SK-N-SH (cell line): Measurements from ENCODE around the gene PRDM5. TPM values are rescaled to one million over a fixed set of nuclear protein-coding genes. Genes with fewer than 3 reads are reported as not detected.

Experiments used
- CTCF ChIA-PET: fragments of 300-600, 350-600 bp; formaldehyde crosslinking; extraction: SDS; loops from one replicate; lab custom pipeline; 2021; lab: Yijun Ruan, JAX
- POLR2A ChIA-PET: fragments of 350-600 bp; sonication (Branson Sonifier 250); formaldehyde crosslinking; extraction: SDS; loops from one replicate; lab custom pipeline; 2020; ENCODE audit warnings: antibody characterized with exemption, inconsistent platforms; lab: Yijun Ruan, JAX
- DNase-seq: peaks from one replicate; pipeline ENCODE4 v3.0.0; 2012
- H2AFZ ChIP-seq: fragments of 200-600 bp; sonication (generic); 2 replicates; pipeline ENCODE4 v1.8.1; 2016; ENCODE audit warnings: antibody characterized with exemption, mild to moderate bottlenecking, low read depth
- H3F3A ChIP-seq: fragments of 200-600 bp; sonication (generic); replicated peaks from 2 replicates; pipeline ENCODE3; 2016; ENCODE audit warnings: antibody characterized with exemption, mild to moderate bottlenecking; ENCODE audit not compliant: insufficient read depth
- H3K27ac ChIP-seq, 2 experiments: fragments of 200-500 bp in 1 of 2; fragments of 200-600 bp in 1 of 2; sonication (Bioruptor generic) in 1 of 2; sonication (generic), shearing (Covaris generic) in 1 of 2; 2 replicates each; pipeline versions ENCODE4 v1.5.1 to v1.6.1; 2014 to 2016; ENCODE audit warnings: low read depth in 2 of 2, inconsistent platforms in 1 of 2, low read length in 1 of 2, mild to moderate bottlenecking in 1 of 2, mixed read lengths in 1 of 2
- H3K27me3 ChIP-seq: fragments of 200-600 bp; sonication (generic), shearing (Covaris generic); 2 replicates; pipeline ENCODE4 v1.6.1; 2016; ENCODE audit warnings: mixed run types; ENCODE audit not compliant: insufficient read depth
- H3K36me3 ChIP-seq, 2 experiments: fragments of 200-500 bp in 1 of 2; fragments of 200-600 bp in 1 of 2; sonication (Bioruptor generic) in 1 of 2; sonication (generic) in 1 of 2; replicated peaks in 1 of 2; 2 replicates each; pipeline versions ENCODE3 to v1.5.1; 2014 to 2016; ENCODE audit warnings: low read length in 1 of 2, mild to moderate bottlenecking in 1 of 2; ENCODE audit not compliant: insufficient read depth in 2 of 2, control insufficient read depth in 1 of 2
- H3K4me1 ChIP-seq, 2 experiments: fragments of 200-500 bp in 1 of 2; fragments of 200-600 bp in 1 of 2; sonication (Bioruptor generic) in 1 of 2; sonication (generic), shearing (Covaris generic) in 1 of 2; 2 replicates each; pipeline versions ENCODE4 v1.5.1 to v1.6.1; 2014 to 2016; ENCODE audit warnings: low read depth in 1 of 2, low read length in 1 of 2, mixed run types in 1 of 2; ENCODE audit not compliant: insufficient read depth in 2 of 2, control insufficient read depth in 1 of 2
- H3K4me2 ChIP-seq: fragments of 200-600 bp; sonication (generic), shearing (Covaris generic); 2 replicates; pipeline ENCODE4 v1.6.1; 2017; ENCODE audit warnings: mixed run types
- H3K4me3 ChIP-seq, 2 experiments: fragments of 200-500 bp in 1 of 2; fragments of 200-600 bp in 1 of 2; sonication (Bioruptor generic) in 1 of 2; sonication (generic), shearing (Covaris generic) in 1 of 2; 2 replicates each; pipeline versions ENCODE4 v1.5.1 to v1.8.1; 2014 to 2016; ENCODE audit warnings: low read depth in 2 of 2, inconsistent platforms in 1 of 2, low read length in 1 of 2, mild to moderate bottlenecking in 1 of 2, mixed read lengths in 1 of 2, moderate library complexity in 1 of 2
- H3K79me2 ChIP-seq: fragments of 200-600 bp; sonication (generic); 2 replicates; pipeline ENCODE4 v1.8.1; 2017; ENCODE audit warnings: mild to moderate bottlenecking; ENCODE audit not compliant: insufficient read depth
- H3K9ac ChIP-seq: fragments of 200-600 bp; sonication (generic); 2 replicates; pipeline ENCODE4 v1.6.1; 2017; ENCODE audit warnings: mixed run types
- H3K9me2 ChIP-seq: fragments of 200-600 bp; sonication (generic); 2 replicates; pipeline ENCODE4 v1.6.1; 2017; ENCODE audit warnings: mixed run types
- H3K9me3 ChIP-seq: fragments of 200-600 bp; sonication (generic); 2 replicates; pipeline ENCODE4 v1.6.1; 2017; ENCODE audit warnings: mixed run types, mild to moderate bottlenecking, moderate library complexity
- H4K20me1 ChIP-seq: fragments of 200-600 bp; sonication (generic); 2 replicates; pipeline ENCODE4 v1.6.1; 2017; ENCODE audit warnings: mild to moderate bottlenecking, mixed run types; ENCODE audit not compliant: insufficient read depth
- ELF1 ChIP-seq: IDR thresholded peaks from 2 replicates; pipeline ENCODE4 v1.4.0; 2012
- FOSL2 ChIP-seq: IDR thresholded peaks from 2 replicates; pipeline ENCODE4 v1.4.0; 2012; ENCODE audit warnings: low read depth, mild to moderate bottlenecking, moderate library complexity, borderline replicate concordance
- FOXJ3 ChIP-seq: sonication (generic); formaldehyde crosslinking; IDR thresholded peaks from 2 replicates; pipeline ENCODE4 v1.5.1; 2020; ENCODE audit warnings: mild to moderate bottlenecking, missing genetic modification reagents
- GABPA ChIP-seq: IDR thresholded peaks from 2 replicates; pipeline ENCODE4 v1.4.0; 2012; ENCODE audit warnings: low read depth, mild to moderate bottlenecking
- JUND ChIP-seq: IDR thresholded peaks from 2 replicates; pipeline ENCODE4 v1.4.0; 2012
- NRF1 ChIP-seq: IDR thresholded peaks from 2 replicates; pipeline ENCODE4 v1.6.1; 2012; ENCODE audit warnings: low read depth, mild to moderate bottlenecking, low read length
- POLR2AphosphoS5 ChIP-seq: IDR thresholded peaks from 2 replicates; pipeline ENCODE4 v1.6.1; 2012; ENCODE audit warnings: low read depth, low read length
- RAD21 ChIP-seq: IDR thresholded peaks from 2 replicates; pipeline ENCODE4 v1.6.1; 2012; ENCODE audit warnings: mild to moderate bottlenecking, low read length
- RCOR1 ChIP-seq: fragments of 150-350 bp; IDR thresholded peaks from 2 replicates; pipeline ENCODE4 v1.6.1; 2017; ENCODE audit warnings: antibody characterized with exemption, low read length
- RXRA ChIP-seq: IDR thresholded peaks from 2 replicates; pipeline ENCODE4 v1.4.0; 2012; ENCODE audit warnings: low read depth, mild to moderate bottlenecking, borderline replicate concordance
- SMC3 ChIP-seq: IDR thresholded peaks from 2 replicates; pipeline ENCODE4 v1.6.1; 2012; ENCODE audit warnings: low read depth, low read length, improper control_type of control experiment
- TEAD4 ChIP-seq: IDR thresholded peaks from 2 replicates; pipeline ENCODE4 v1.4.0; 2012; ENCODE audit warnings: mild to moderate bottlenecking, borderline replicate concordance; ENCODE audit not compliant: insufficient read depth
- YY1 ChIP-seq: IDR thresholded peaks from 2 replicates; pipeline ENCODE4 v1.4.0; 2012; ENCODE audit warnings: low read depth, mild to moderate bottlenecking
- WGBS: methylation state at CpG from one replicate; pipeline ENCODE4 v1.1.6; 2017; ENCODE audit warnings: low lambda C conversion rate; 5-methylcytosine and 5-hydroxymethylcytosine counted together
- polyA plus RNA-seq, 3 experiments: library from polyadenylated mRNA; depleted of rRNA; stranded (reverse); fragments of >200 nt; gene quantifications; 2 replicates each; pipeline ENCODE4 v1.2.3, GENCODE V29; 2012
- TF ChIP-seq, protein P1 (sequence below): IDR thresholded peaks from 2 replicates; pipeline ENCODE4 v1.6.1; 2012; ENCODE audit warnings: mild to moderate bottlenecking, low read depth, low read length, moderate library complexity
- TF ChIP-seq, protein P2 (sequence below): fragments of 150-350 bp; IDR thresholded peaks from 2 replicates; pipeline ENCODE4 v1.6.1; 2016; ENCODE audit warnings: mild to moderate bottlenecking, low read depth, low read length
- TF ChIP-seq, protein P3 (sequence below): IDR thresholded peaks from 2 replicates; pipeline ENCODE4 v1.4.0; 2012; ENCODE audit warnings: low read depth, borderline replicate concordance

Gene PRDM5
- polyA plus RNA-seq, 1 of the 3 experiments (the other 2 are of a cell fraction) = 3.8 TPM

DNA sequence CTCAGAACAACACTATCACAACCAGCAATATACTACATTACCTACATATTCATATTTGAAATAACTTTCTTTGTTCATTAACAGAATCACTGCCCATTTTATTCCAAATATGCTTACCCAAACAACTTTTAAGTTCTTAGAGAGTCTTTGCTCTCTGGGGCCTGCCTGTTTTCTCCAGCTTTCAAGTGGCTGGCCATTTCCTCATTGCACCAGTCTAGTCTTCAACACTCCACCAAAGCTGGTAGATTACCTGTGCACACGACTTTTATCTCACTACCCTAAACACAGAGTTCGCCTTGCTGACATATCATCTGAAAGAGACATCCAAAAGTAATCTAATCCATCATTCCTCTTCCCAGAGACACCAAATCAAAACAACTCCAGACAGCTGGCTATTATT lies 66.2 kb downstream of the PRDM5 start:
- Histone ChIP-seq H3K27me3 (no peaks in the 10 kb centered on the region), H3K27ac (peak overlapping the region in 1 of 2 experiments; percentile 56; a peak in 2 of 4 replicates), H3K9ac (no peak overlapping the region), H3K4me1 (peaks cover 4% of the 10 kb centered on the region in 2 experiments; a peak in 3 of 4 replicates), H2AFZ (no peak overlapping the region), H3K9me3 (no peaks in the 10 kb centered on the region), H3K4me2 (no peak overlapping the region)
- CTCF ChIA-PET = no interaction called here
- WGBS = 91% methylated on average over 2 of the region's 2 CpGs
- TF ChIP-seq RXRA (no peak), RCOR1 (no peak), RAD21 (no peak), GABPA (no peak), YY1 (no peak)
- TF ChIP-seq, protein P1, sequence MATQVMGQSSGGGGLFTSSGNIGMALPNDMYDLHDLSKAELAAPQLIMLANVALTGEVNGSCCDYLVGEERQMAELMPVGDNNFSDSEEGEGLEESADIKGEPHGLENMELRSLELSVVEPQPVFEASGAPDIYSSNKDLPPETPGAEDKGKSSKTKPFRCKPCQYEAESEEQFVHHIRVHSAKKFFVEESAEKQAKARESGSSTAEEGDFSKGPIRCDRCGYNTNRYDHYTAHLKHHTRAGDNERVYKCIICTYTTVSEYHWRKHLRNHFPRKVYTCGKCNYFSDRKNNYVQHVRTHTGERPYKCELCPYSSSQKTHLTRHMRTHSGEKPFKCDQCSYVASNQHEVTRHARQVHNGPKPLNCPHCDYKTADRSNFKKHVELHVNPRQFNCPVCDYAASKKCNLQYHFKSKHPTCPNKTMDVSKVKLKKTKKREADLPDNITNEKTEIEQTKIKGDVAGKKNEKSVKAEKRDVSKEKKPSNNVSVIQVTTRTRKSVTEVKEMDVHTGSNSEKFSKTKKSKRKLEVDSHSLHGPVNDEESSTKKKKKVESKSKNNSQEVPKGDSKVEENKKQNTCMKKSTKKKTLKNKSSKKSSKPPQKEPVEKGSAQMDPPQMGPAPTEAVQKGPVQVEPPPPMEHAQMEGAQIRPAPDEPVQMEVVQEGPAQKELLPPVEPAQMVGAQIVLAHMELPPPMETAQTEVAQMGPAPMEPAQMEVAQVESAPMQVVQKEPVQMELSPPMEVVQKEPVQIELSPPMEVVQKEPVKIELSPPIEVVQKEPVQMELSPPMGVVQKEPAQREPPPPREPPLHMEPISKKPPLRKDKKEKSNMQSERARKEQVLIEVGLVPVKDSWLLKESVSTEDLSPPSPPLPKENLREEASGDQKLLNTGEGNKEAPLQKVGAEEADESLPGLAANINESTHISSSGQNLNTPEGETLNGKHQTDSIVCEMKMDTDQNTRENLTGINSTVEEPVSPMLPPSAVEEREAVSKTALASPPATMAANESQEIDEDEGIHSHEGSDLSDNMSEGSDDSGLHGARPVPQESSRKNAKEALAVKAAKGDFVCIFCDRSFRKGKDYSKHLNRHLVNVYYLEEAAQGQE = no peak
- TF ChIP-seq, all 33 proteins: peak for 0
- POLR2A ChIA-PET = no interaction called here
- Histone ChIP-seq H3K79me2 (no peaks in the 10 kb centered on the region), H3K9me2 (no peaks in the 10 kb centered on the region), H4K20me1 (no peaks in the 10 kb centered on the region), H3K36me3 (no peaks in the 10 kb centered on the region), H3F3A (no peaks in the 10 kb centered on the region), H3K4me3 (no peak overlapping the region)
- DNase-seq = no peak

DNA sequence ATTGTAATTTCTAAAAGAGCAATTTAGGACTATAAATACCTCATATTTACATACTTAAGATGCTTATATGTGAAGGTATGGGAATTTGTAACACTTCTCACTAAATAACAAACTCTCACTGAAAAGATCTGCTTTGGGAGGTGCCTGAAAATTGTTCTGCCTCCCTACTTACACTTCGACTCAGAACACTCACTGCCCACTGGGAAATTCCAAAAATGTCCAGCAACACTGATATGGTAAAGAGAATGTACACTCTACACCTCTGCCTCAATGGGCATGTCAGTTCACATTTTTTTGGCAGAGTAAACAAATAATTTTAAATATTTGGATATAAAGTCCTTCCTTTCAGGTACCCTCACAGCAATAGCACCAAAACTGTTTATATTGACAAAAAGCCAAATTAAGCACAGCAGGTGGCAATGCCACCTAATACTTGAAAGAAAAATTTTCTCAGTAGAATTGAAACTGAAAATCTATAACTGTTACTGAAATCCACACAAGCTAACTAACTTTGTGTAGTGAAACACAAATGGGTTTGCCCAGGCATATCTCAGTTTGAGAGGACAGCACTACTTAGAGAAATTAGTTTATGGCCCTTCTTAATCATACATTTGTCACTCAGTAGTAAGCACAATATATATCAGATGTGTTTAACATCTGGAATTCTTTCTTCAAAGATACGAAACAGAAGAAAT lies 67.1 kb downstream of the PRDM5 start:
- 91% methylated on average over 2 of the region's 2 CpGs for WGBS
- peaks cover 4% of the 10 kb centered on the region in 2 experiments; a peak in 3 of 4 replicates for H3K4me1 ChIP-seq
- H2AFZ ChIP-seq = no peak overlapping the region
- no peak overlapping the region for H3K4me2 ChIP-seq
- H3K9me2 ChIP-seq = no peaks in the 10 kb centered on the region
- no peak overlapping the region; a peak in 1 of 4 replicates for H3K27ac ChIP-seq
- H3K36me3 ChIP-seq = peaks cover 0 to 3% of the 10 kb centered on the region in 2 experiments
- H3K79me2 ChIP-seq = no peaks in the 10 kb centered on the region
- no peaks in the 10 kb centered on the region for H4K20me1 ChIP-seq
- H3K9ac ChIP-seq = no peak overlapping the region
- H3F3A ChIP-seq = no peaks in the 10 kb centered on the region
- no peaks in the 10 kb centered on the region for H3K9me3 ChIP-seq
- no peak overlapping the region for H3K4me3 ChIP-seq
- DNase-seq = no peak
- POLR2A ChIA-PET = no interaction called here
- CTCF ChIA-PET = interaction anchor here (0.6 kb wide), 1 partner anchor 11 kb away, joined by 3 read pairs; no protein-coding TSS in a partner anchor
- no peaks in the 10 kb centered on the region for H3K27me3 ChIP-seq
- no peak for TF ChIP-seq NRF1
- TF ChIP-seq JUND = no peak
- TF ChIP-seq FOSL2 = no peak
- TF ChIP-seq, protein P1 = no peak
- no peak for TF ChIP-seq YY1
- TF ChIP-seq TEAD4 = no peak
- TF ChIP-seq, protein P2, sequence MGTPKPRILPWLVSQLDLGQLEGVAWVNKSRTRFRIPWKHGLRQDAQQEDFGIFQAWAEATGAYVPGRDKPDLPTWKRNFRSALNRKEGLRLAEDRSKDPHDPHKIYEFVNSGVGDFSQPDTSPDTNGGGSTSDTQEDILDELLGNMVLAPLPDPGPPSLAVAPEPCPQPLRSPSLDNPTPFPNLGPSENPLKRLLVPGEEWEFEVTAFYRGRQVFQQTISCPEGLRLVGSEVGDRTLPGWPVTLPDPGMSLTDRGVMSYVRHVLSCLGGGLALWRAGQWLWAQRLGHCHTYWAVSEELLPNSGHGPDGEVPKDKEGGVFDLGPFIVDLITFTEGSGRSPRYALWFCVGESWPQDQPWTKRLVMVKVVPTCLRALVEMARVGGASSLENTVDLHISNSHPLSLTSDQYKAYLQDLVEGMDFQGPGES = no peak
- no peak for TF ChIP-seq FOXJ3 (CRISPR knock-in tag)
- TF ChIP-seq ELF1 = no peak
- TF ChIP-seq SMC3 = no peak
- no peak for TF ChIP-seq POLR2AphosphoS5
- TF ChIP-seq, protein P3, sequence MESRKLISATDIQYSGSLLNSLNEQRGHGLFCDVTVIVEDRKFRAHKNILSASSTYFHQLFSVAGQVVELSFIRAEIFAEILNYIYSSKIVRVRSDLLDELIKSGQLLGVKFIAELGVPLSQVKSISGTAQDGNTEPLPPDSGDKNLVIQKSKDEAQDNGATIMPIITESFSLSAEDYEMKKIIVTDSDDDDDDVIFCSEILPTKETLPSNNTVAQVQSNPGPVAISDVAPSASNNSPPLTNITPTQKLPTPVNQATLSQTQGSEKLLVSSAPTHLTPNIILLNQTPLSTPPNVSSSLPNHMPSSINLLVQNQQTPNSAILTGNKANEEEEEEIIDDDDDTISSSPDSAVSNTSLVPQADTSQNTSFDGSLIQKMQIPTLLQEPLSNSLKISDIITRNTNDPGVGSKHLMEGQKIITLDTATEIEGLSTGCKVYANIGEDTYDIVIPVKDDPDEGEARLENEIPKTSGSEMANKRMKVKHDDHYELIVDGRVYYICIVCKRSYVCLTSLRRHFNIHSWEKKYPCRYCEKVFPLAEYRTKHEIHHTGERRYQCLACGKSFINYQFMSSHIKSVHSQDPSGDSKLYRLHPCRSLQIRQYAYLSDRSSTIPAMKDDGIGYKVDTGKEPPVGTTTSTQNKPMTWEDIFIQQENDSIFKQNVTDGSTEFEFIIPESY = no peak
- TF ChIP-seq RCOR1 = no peak
- TF ChIP-seq RAD21 = no peak
